Ureter (tissue), 1 donor: ENCODE measurements around the gene CACNA1B. TPM values are rescaled to one million over a fixed set of nuclear protein-coding genes. Genes with fewer than 3 reads are reported as not detected.

ENCODE experiments used
- DNase-seq: peaks from one replicate; pipeline ENCODE4 v3.0.0-alpha.2; 2020; ENCODE audit warnings: low spot score
- total RNA-seq: library from RNA; stranded (reverse); gene quantifications from one replicate; pipeline ENCODE4 v1.2.4, GENCODE V29; 2023
- donor health status: DM: yes; HTN: yes; CAD: no.

CACNA1B gene
- total RNA-seq, 1 donor from 2014 or later = 0.23 TPM

- DNase-seq = peak; percentile 37
These were observed 174.2 kb downstream of the CACNA1B start for GRCh38 chr9:138051586-138052321.

DNA sequence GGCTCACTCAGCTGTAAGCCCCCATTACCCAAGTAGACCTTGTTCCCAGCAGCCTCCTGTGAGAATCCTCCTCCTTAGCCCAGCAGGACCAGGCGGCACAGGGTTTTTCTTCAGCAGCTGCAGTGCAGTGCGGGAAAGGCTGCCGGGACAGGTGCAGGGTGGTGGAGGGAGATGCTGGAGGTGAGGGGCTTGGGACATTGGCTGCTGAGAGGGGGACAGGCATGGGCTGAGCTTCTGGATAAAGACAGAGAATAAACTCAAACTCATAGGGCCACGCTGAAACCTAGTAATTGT is 174.7 kb downstream of the CACNA1B start:
- DNase-seq = peak; percentile 20

- DNase-seq = peak; percentile 26
These were observed 175.2 kb downstream of the CACNA1B start for GRCh38 chr9:138052635-138053320.

DNA sequence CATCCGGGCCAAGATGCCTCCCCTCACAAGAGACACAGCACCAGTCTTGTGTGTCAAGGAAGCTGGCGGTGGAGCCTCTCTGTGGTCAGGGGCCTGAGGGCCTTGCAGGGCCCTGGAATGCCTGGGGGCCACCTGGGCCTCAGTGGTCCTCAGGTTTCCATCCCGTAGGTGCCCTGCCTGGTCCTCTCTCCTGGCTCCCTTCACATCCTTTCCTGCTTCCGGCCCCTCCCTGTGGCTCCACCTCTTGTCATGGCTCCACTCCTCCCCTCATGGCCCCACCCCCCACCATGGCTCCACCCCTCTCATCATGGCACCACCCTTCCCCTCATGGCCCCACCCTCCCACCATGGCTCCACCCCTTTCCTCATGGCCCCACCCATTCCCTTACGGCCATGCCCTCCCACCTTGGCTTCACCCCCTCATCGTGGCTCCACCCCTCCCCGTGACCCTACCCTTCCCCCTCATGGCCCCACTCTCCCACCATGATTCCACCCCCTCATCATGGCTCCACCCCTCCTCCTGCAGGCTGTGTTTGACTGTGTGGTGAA is 175.8 kb downstream of the CACNA1B start:
- peak; percentile 31 for DNase-seq

- DNase-seq = no peak
These were observed 176.6 kb downstream of the CACNA1B start for GRCh38 chr9:138053996-138054752.

DNA sequence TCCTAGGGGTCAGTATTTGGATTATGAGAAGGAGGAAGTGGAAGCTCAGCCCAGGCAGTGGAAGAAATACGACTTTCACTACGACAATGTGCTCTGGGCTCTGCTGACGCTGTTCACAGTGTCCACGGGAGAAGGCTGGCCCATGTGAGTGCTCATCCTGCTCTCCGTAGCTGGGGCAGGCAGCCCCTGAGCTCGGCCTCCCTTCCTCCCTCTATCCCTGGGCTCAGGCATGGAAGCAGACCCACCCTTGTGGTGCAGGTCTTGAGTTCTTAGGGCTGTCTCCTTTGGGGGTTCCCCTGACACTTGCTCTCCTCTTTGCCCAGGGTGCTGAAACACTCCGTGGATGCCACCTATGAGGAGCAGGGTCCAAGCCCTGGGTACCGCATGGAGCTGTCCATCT is 180.1 kb downstream of the CACNA1B start:
- DNase-seq = no peak

GRCh38 chr9:138058181-138058580 is 180.6 kb downstream of the CACNA1B start:
- DNase-seq = no peak

DNA sequence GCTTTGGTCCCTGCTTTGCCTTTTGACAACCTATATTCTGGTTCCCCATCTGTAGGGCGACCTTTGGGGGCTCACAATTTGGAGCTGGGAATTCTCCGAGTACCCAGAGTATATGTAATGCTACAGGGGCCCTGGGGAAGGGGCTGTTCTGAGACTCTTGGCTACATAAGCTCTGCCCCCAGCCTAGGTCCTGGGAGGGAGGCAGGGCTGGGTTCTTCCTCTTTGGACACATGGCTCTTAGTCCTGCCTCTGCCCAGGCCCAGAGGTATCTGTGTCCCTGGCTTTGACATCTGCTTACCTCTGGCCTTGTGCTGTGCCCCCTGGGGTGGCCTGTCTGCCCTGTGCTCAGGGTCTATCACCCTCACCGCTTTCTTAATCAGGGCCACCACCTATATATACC is 181.6 kb downstream of the CACNA1B start:
- no peak for DNase-seq

DNA sequence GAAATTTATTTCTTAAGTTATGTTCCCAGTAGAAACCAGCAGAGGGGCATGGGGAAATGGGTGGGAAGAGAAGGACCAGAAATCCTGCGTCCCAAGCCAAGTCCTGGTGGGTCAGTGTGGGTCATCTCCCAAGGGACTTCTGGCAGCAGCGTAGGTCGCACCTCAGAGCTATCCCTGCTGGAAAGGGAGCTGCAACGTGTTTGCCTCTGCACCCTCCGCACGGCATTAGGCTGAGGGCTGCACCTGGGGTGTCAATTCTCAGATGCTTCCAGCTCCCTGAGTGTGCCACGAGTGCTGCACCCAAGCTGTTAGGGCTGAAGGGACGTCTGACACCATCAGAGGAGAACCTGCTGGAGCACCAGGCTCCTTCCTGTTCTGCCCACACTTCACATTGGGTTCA is 182.8 kb downstream of the CACNA1B start:
- DNase-seq = no peak

GRCh38 chr9:138060881-138061280 is 183.3 kb downstream of the CACNA1B start:
- no peak for DNase-seq

DNA sequence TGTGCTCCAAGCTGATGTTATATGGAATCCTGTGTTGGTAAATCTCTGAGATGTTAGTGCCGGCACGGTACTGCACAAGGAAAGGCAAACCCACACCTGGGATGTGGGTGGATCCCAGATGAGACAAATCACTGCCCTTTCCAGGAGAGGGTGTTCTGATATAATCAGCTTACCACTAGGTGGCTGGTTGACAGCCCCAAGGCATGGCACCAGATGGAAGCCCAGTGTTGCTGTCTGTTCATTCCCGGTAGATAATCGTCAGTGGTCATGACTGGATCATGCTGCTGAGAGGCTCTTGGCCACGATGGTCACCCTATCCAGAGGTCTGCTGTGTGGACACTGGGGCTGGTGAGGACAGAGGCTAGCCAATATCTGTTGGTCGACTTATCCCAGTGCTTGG is 184.0 kb downstream of the CACNA1B start:
- no peak for DNase-seq

DNA sequence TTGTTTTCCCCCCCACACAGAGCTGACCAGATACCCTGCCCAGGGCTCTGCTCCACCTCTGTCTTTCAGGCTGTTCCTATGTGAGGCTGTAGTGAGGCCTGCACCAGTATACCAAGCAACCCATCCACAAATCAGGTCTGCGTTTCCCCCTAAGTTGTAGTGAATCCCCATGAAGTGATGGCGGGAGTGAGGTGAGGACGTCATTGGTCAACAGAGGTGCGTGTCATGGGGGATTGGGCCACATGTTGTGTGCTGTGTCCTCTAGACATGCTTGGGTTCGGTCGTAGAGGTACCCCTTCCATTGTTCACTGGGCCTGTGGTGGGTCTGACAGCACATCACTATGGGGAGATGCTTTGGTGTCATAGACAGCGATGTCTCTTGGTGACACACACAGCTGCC is 184.6 kb downstream of the CACNA1B start:
- no peak for DNase-seq

DNA sequence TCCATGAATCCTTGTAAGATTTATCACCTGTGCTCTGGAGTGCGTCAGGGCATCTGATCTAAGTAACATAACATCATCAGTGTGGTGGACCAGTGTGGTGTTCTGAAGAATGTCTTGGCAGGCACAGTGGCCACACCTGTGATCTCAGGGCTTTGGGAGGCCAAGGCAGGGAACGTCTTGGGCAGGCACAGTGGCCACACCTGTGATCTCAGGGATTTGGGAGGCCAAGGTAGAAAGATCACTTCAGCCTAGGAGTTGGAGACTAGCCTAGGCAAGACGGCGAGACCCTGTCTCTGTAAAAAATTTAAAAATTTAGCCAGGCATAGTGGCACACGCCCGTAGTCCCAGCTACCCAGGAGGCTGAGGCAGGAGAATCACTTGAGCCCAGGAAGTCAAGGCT is 185.5 kb downstream of the CACNA1B start:
- no peak for DNase-seq

DNA sequence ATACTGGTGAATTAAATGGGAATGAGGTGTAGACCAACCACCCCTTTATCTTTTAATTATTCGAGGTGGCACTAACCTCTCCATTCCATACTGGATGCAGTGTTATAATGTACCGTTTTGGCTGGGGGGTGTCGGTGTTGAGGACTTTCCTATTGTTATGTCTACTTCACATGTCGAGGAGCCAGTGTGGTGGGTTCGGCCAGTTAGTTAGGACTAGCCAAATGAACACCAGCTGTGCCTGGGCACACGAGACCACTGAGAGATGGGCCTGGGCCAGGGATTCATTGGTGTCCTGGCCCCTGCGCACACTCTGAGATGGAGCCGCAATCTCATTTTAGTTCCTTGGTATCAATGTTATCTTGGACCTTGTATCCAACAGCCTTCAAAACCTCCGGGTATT is 186.2 kb downstream of the CACNA1B start:
- DNase-seq = no peak

GRCh38 chr9:138064547-138064946 is 187.0 kb downstream of the CACNA1B start:
- DNase-seq = no peak

- DNase-seq = no peak
These were observed 187.7 kb downstream of the CACNA1B start for GRCh38 chr9:138065287-138065686.

GRCh38 chr9:138066049-138066448 is 188.5 kb downstream of the CACNA1B start:
- DNase-seq = no peak

DNA sequence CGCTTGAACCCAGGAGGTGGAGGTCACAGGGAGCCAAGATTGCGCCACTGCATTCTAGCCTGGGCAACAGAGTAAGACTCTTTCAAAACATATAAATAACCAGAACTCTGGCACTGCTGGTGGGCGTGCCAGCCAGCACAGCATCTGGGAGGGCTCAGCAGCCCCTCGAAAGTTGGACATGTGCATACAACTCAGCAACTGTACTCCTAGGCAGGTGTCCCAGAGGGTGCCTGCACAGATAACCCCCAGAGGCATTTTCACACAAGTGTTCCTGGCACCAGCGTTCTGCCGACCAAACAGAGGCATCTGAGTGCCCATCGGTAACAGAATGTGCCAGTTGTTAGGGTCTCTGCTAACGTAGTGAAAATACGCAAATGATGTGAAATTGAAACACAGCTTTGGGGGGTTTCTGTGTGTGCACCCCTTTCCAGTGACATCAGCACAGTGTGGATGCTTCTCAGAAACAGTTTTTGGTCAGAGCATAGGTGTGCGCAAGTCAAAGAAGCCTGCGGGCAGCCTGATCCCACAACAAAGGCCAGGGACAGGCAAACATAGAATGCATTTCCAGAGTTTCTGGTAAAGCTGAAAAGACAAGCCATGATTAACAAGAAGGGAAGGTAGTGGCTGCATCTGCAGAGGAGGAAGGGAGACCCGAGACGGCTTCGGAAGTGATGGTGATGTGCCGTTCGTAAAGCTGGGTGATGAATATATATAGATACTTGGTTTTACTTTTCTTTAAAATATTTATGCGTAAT is 190.2 kb downstream of the CACNA1B start:
- no peak for DNase-seq

DNA sequence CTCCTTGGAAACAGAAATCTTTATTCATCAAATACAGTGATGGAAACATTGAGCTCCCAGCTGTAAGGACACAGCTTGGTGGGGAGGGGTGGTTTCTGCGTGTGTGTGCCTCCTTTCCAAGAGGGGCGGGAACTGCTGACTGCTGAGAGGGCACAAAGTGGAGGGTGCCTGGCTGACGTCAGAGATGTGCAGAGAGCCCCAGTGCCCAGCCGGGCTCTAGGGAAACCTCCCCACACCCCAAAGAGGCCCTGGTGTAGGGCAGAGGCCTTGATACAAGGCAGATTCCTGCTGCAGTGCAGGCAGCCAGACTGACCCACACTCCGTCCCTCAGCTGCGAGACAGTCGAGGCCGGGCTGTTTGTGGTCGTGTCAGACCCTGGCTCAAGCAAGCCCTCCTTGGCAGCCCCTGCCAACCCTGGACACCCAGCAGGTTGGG is 191.0 kb downstream of the CACNA1B start:
- no peak for DNase-seq

DNA sequence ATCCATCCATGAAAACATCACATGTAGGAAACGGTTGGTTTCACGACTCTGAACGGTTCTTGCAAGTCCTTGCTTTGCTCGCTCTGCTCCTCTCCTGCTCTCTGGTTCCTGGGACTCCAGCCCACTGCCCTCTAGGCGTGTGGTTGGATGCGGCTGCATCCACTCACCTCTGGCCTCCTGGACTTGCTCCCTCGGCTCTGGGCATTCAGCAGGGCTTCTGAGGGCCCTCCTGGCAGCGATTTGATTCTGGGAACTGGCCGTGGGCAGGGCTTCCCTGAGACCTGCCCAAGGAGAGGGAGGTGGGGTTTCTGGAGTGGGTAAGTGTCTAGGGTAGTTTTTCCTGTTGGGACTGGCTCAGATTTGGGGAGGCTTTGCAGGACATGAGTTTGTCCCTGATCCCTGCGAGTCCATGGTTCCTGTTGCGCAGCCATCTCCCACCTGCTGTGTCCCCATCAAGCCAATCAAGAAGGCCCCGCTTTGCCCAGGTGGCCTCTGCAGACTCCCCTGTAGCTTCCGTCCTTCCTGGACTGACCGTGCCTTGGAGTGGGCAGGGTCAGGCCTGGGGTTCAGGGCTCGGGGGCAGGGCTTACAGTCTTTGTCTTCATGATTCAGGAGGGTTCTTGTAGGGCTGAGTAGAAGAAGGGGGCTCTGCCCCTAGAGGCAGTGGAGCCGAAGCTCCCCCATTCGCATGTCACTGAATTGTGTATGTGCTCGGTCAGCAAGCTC is 192.3 kb downstream of the CACNA1B start:
- DNase-seq = peak; percentile 29

DNA sequence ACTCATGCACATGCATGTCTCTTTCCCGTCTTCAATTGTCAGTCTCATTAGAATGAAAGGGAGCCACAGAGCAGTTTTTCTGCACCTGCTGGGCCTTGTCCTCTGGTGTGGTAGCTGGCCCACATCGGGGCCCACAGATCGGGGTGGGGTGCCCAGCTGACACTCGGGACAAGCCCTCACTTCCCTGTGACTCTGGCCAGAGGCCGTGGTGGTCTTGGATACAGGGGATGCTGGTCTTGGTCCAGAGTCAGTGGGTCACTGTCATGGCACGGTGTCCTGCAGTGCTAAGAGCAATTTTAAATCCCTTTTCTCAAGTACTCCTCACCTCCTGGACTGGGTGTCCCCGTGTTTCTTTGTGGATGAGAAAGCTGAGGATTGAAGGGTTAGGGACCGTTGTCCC is 193.2 kb downstream of the CACNA1B start:
- DNase-seq = no peak
